Karpas-422 (cell line): ENCODE measurements around the gene LSM12. TPM values are rescaled to one million over a fixed set of nuclear protein-coding genes. Genes with fewer than 3 reads are reported as not detected.
A peak's percentile ranks its signal among the peaks of the same experiment; 100 is the strongest.

Experiments
- DNase-seq: peaks from one replicate; pipeline ENCODE4 v3.0.0-alpha.2; 2015
- H2AFZ ChIP-seq: fragments of 200-600 bp; sonication (generic); 2 replicates; pipeline ENCODE4 v1.6.1; 2014; ENCODE audit warnings: antibody characterized with exemption, low read length, mixed read lengths
- H3K27ac ChIP-seq: fragments of 200-600 bp; sonication (generic); 2 replicates; pipeline ENCODE4 v1.5.1; 2014; ENCODE audit warnings: mild to moderate bottlenecking, low read length, moderate library complexity
- H3K27me3 ChIP-seq: fragments of 200-600 bp; sonication (generic); 2 replicates; pipeline ENCODE4 v1.6.1; 2014; ENCODE audit warnings: low read length, mixed read lengths
- H3K36me3 ChIP-seq: fragments of 200-600 bp; sonication (generic); 2 replicates; pipeline ENCODE4 v1.6.1; 2014; ENCODE audit warnings: low read length, mixed read lengths; ENCODE audit not compliant: insufficient read depth
- H3K4me1 ChIP-seq: fragments of 200-600 bp; sonication (generic); 2 replicates; pipeline ENCODE4 v1.6.1; 2014; ENCODE audit warnings: mild to moderate bottlenecking, low read length, mixed read lengths
- H3K4me2 ChIP-seq: fragments of 200-600 bp; sonication (generic); 2 replicates; pipeline ENCODE4 v1.6.1; 2014; ENCODE audit warnings: low read length, low read depth, mild to moderate bottlenecking; ENCODE audit not compliant: poor library complexity, severe bottlenecking
- H3K4me3 ChIP-seq: fragments of 200-600 bp; sonication (generic); 2 replicates; pipeline ENCODE4 v1.5.1; 2014; ENCODE audit warnings: mild to moderate bottlenecking, antibody characterized with exemption, low read length, mixed read lengths
- H3K79me2 ChIP-seq: fragments of 200-600 bp; sonication (generic); 2 replicates; pipeline ENCODE4 v1.6.1; 2014; ENCODE audit warnings: mild to moderate bottlenecking, low read length, mixed read lengths
- H3K9ac ChIP-seq: fragments of 200-600 bp; sonication (generic); 2 replicates; pipeline ENCODE4 v1.6.0; 2014; ENCODE audit warnings: low read length
- H3K9me2 ChIP-seq: fragments of 200-600 bp; sonication (generic), shearing (Covaris generic); replicated peaks from 2 replicates; pipeline ENCODE4 v1.6.0; 2014; ENCODE audit warnings: mild to moderate bottlenecking, low read length, moderate library complexity; ENCODE audit not compliant: insufficient read depth
- H3K9me3 ChIP-seq: fragments of 300-700, 200-600 bp; sonication (generic); 2 replicates; pipeline ENCODE4 v1.6.1; 2014; ENCODE audit warnings: low read length, mixed read lengths
- H4K20me1 ChIP-seq: fragments of 200-600 bp; sonication (generic); 2 replicates; pipeline ENCODE4 v1.6.1; 2014; ENCODE audit warnings: mild to moderate bottlenecking, antibody characterized with exemption, low read length, low read depth; ENCODE audit not compliant: insufficient read depth
- total RNA-seq: library from RNA; depleted of rRNA; stranded (reverse); fragments of >200 nt; shearing (Covaris generic); gene quantifications from 2 replicates; pipeline ENCODE4 v1.2.3, GENCODE V29; 2014; ENCODE audit warnings: low replicate concordance

The LSM12 gene
- total RNA-seq, 1 experiment from 2014 or later: 73.1 TPM

DNA sequence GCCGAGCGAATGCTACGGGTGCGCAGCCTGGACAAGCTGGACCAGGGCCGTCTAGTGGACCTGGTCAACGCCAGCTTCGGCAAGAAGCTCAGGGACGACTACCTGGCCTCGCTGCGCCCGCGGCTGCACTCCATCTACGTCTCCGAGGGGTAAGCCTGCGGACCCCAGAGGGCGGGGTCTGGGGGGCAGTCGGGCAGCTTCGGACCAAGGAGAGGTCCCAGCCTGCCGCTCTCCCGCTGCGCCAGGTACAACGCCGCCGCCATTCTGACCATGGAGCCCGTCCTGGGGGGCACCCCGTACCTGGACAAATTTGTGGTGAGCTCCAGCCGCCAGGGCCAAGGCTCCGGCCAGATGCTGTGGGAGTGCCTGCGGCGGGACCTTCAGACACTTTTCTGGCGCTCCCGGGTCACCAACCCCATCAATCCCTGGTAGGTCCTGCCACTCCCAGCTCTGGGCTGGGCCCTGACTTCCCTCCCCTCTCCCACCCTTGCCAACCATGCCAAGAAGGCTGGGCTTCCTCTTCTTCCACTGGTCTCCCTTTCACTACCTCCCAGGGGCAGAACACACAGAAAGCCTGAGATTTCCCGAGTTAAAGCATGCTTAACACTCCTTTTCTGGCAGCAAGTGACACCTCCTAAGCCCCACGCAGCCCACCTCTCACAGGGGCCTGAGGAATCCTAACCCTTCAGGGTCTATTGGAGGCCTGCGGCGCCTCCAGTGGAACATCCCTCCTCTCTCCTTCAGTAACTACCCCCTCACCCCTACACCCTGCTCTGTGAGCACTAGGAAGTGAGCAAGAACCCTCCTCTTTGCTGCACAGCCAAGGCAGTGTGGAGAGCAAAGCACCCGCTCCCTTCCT lies 58.9 kb downstream of the LSM12 start:
- Histone ChIP-seq H3K4me3 (peak overlapping the region; percentile 76), H3K9me2 (no peaks in the 10 kb centered on the region), H3K36me3 (no peaks in the 10 kb centered on the region), H4K20me1 (no peaks in the 10 kb centered on the region), H3K9me3 (no peaks in the 10 kb centered on the region), H3K9ac (peak overlapping the region; percentile 75), H3K79me2 (no peaks in the 10 kb centered on the region), H3K27ac (peak overlapping the region; percentile 50), H3K4me2 (peak overlapping the region; percentile 88), H2AFZ (peak overlapping the region; percentile 51; the same call in 1 of the 2 replicates), H3K27me3 (no peaks in the 10 kb centered on the region), H3K4me1 (peaks cover 31% of the 10 kb centered on the region)
- peak; percentile 56 for DNase-seq

DNA sequence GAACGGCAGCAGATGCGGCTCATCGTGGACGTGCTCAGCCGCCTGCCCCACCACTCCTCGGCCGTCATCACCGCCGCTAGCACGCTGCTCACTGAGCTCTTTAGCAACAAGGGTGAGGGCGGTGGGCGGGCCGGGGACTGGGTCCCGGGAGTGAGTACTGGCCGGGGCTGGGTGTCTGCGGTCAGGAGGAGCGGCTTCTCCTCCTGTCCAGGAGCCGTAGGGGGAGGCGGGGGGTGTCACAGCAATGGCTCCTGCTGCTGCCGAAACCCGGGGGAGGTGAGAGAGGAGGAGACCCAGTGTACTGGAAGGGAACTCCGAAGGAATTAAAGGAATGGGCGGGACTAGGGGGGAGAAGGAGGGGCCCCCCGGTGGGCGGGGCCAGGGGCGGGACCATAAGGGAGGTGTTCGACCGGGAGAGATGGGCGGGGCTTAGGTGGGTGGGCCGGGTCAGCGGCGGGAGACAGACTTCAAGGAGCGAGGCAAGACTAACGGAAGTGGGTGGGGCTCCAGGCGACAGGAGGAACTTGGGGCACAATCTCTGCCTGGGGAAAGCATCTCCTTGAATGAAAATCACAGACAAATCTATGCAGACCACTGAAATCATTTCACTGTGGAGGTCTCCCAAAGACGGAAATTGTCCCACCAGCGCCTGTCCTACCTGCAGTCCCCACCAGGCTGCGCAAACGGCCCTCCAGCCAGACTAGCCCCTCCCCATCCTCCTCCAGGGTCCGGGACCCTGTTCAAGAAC lies 59.7 kb downstream of the LSM12 start:
- peaks cover 31% of the 10 kb centered on the region for H3K4me1 ChIP-seq
- no peaks in the 10 kb centered on the region for H3K27me3 ChIP-seq
- peak overlapping the region; percentile 75 for H3K9ac ChIP-seq
- peak; percentile 98 for DNase-seq
- no peaks in the 10 kb centered on the region for H3K36me3 ChIP-seq
- H3K27ac ChIP-seq: peak overlapping the region; percentile 50
- peak overlapping the region; percentile 76 for H3K4me3 ChIP-seq
- H3K9me2 ChIP-seq: no peaks in the 10 kb centered on the region
- peak overlapping the region; percentile 51; the same call in 1 of the 2 replicates for H2AFZ ChIP-seq
- no peaks in the 10 kb centered on the region for H4K20me1 ChIP-seq
- H3K9me3 ChIP-seq: no peaks in the 10 kb centered on the region
- H3K4me2 ChIP-seq: peak overlapping the region; percentile 88
- no peaks in the 10 kb centered on the region for H3K79me2 ChIP-seq

DNA sequence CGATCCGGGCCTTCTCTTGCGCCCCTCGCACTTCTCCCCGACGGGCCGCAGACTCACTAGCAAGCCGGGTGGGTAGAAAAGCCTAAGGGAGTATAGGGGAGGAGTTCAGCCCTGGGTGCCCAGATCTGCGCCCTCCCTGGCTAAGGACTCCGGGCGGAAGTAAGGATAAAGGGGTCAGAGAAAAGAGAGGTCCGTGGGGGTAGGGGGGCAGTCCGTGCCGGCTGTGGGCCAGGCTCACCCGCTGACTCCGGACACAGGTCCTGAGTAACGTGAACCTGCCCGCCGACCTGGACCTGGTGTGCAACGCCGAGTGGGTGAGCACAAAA lies 60.2 kb downstream of the LSM12 start:
- H3K4me1 ChIP-seq: peaks cover 31% of the 10 kb centered on the region
- H2AFZ ChIP-seq: no peak overlapping the region
- H3K9ac ChIP-seq: no peak overlapping the region
- no peaks in the 10 kb centered on the region for H3K79me2 ChIP-seq
- peak overlapping the region; percentile 36 for H3K4me2 ChIP-seq
- H3K36me3 ChIP-seq: no peaks in the 10 kb centered on the region
- H3K27me3 ChIP-seq: no peaks in the 10 kb centered on the region
- no peaks in the 10 kb centered on the region for H3K9me3 ChIP-seq
- H4K20me1 ChIP-seq: no peaks in the 10 kb centered on the region
- H3K9me2 ChIP-seq: no peaks in the 10 kb centered on the region
- DNase-seq: no peak
- no peak overlapping the region for H3K27ac ChIP-seq
- peak overlapping the region; percentile 39; the same call in 1 of the 2 replicates for H3K4me3 ChIP-seq

GRCh38 chr17:44005527-44006271 lies 60.8 kb downstream of the LSM12 start:
- Histone ChIP-seq H2AFZ (no peak overlapping the region), H3K9ac (no peak overlapping the region)

DNA sequence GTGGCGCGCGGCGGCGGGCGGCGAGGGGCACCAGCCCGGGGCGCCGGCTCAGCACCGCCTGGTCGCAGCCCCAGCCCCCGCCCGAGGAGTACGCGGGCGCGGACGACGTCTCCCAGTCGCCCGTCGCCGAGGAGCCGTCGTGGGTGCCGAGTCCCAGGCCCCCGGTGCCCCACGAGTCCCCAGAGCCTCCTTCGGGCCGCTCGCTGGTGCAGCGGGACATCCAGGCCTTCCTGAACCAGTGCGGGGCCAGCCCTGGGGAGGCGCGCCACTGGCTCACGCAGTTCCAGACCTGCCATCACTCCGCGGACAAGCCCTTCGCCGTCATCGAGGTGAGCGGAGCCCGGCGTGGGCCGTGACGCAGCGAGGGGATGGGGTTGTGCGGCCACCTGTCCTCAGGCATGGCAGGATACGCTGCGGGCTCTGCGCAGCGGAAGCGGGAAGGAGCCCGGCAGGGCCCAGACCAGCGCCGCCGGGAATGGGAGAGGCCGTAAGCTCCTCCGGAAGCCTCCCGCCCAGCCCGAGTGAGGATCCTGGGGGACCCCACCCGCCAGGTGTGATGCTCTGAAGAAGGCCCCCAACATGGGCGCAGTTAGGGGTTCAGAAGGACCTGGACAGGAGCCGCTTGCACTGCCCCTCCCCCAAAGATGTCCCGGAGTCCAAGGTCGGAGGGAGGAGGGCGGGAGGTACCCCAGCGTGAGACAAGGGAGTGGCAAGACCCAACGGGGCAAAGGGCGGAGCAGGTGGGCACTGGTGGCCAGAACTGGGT lies 61.5 kb downstream of the LSM12 start:
- no peaks in the 10 kb centered on the region for H3K36me3 ChIP-seq
- no peak overlapping the region for H3K4me2 ChIP-seq
- H3K4me1 ChIP-seq: peaks cover 31% of the 10 kb centered on the region
- H3K27me3 ChIP-seq: no peaks in the 10 kb centered on the region
- no peaks in the 10 kb centered on the region for H3K79me2 ChIP-seq
- no peaks in the 10 kb centered on the region for H4K20me1 ChIP-seq
- no peak overlapping the region for H3K4me3 ChIP-seq
- DNase-seq: no peak
- no peak overlapping the region for H2AFZ ChIP-seq
- H3K9ac ChIP-seq: no peak overlapping the region
- no peak overlapping the region for H3K27ac ChIP-seq
- no peaks in the 10 kb centered on the region for H3K9me2 ChIP-seq
- no peaks in the 10 kb centered on the region for H3K9me3 ChIP-seq

More at GRCh38 chr17:44005527-44006271, 60.8 kb downstream of the LSM12 start:
- no peak overlapping the region for H3K27ac ChIP-seq
- H3K9me2 ChIP-seq: no peaks in the 10 kb centered on the region
- H3K27me3 ChIP-seq: no peaks in the 10 kb centered on the region
- H4K20me1 ChIP-seq: no peaks in the 10 kb centered on the region
- no peaks in the 10 kb centered on the region for H3K9me3 ChIP-seq
- no peaks in the 10 kb centered on the region for H3K36me3 ChIP-seq
- no peak overlapping the region for H3K4me2 ChIP-seq
- peaks cover 31% of the 10 kb centered on the region for H3K4me1 ChIP-seq
- DNase-seq: no peak
- no peaks in the 10 kb centered on the region for H3K79me2 ChIP-seq
- H3K4me3 ChIP-seq: no peak overlapping the region

DNA sequence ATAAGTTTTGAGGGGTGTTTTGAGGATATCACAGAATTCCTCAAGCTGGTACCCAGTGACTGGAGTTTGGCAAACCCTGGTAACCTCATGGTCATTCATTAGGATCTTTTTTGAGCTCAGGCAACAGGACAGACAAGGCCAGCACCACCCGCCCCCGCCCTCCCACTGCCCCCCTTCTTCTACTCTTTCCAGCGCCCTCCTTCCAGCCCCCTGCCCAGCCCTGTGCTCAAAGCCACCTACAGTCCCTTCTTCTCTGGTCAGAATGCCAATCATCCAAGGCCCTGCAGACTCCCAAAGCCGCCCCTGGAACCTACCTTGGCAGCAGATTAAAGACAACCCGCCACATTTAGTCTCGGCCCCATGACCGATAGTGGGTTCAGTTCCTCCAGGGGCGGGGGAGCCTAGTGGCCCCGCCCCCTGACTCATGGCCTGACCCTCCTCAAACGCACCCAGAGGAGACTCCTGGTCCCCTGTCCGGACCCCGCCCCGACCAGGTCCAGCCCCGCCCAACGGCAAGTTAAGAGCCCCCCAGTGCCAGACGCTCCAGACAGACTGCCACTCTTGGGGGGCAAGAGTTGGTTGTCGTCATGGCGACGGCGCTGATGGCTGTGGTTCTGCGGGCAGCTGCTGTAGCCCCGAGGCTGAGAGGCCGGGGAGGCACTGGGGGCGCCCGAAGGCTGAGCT lies 62.3 kb downstream of the LSM12 start, which contains the start of gene NAGS:
Gene NAGS (plus strand): TSS at position 546 of the 684 bp plus-strand sequence. CDS start 42 bp downstream, at position 588.
- no peak for DNase-seq
- Histone ChIP-seq H3K36me3 (no peaks in the 10 kb centered on the region), H2AFZ (no peak within 1 kb of the TSS), H3K27ac (no peak within 1 kb of the TSS), H3K9ac (no peak within 1 kb of the TSS), H3K9me2 (no peaks in the 10 kb centered on the region), H3K4me3 (no peak within 1 kb of the TSS), H3K9me3 (no peaks in the 10 kb centered on the region), H3K4me2 (no peak within 1 kb of the TSS), H3K4me1 (peaks cover 26% of the 10 kb centered on the region), H3K27me3 (no peaks in the 10 kb centered on the region), H3K79me2 (no peaks in the 10 kb centered on the region), H4K20me1 (no peaks in the 10 kb centered on the region)

DNA sequence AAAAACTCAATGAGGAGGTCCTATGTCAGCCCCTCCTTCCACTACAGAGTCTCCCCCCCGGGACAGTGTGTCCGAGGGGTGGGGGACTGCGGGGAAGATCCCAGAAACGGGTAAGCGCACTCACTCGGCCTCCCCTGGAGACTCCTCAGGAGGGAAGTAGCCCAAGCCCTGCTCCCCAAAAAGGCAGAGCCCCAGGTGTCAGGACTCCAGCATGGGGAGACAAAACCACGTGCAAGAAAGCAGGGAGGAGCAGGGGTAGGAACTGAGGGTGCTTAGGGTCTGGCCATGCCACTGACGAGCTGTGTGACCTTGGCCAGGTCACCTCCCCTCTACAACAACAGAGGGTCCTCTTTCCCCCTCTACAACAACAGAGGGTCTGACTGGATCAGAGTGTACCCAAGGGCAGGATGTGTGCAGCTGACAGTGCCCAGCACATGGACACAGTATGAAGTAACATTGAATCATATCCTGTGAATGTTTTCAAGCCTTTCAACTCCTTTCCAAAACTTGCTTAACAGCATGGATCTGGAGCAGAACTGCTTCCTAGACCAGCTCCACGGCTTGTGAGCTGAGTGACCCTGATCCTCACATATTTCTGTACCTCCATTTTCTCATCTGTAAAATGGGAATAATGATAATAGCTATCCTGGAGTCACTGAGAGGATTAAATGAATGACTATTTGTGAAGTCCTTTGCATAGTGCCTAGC lies 64.2 kb downstream of the LSM12 start:
- Histone ChIP-seq H3K36me3 (no peaks in the 10 kb centered on the region), H3K4me2 (no peak overlapping the region), H3K4me3 (no peak overlapping the region), H3K9me3 (no peaks in the 10 kb centered on the region), H3K27ac (no peak overlapping the region), H3K27me3 (no peaks in the 10 kb centered on the region), H3K9ac (no peak overlapping the region), H3K79me2 (no peaks in the 10 kb centered on the region), H4K20me1 (no peaks in the 10 kb centered on the region), H3K9me2 (no peaks in the 10 kb centered on the region), H2AFZ (no peak overlapping the region), H3K4me1 (peaks cover 6% of the 10 kb centered on the region)
- no peak for DNase-seq
